ENCODE results near the gene NRM.
"Not testable (repeated sequence)": the region's sequence is repeated elsewhere in the genome, so short reads cannot be mapped to it uniquely, and the experiment has no call there.

Gene NRM

GRCh38 chr6:30687659-30688431, 2.9 kb downstream of the NRM start:
- DNase-seq = peak; percentile 47

GRCh38 chr6:30686908-30687658, 3.7 kb downstream of the NRM start:
- DNase-seq = peak; percentile 97

- peak; percentile 67 for DNase-seq
Observed at GRCh38 chr6:30686009-30686907, 4.5 kb downstream of the NRM start, which contains the start of gene PPP1R18. PPP1R18 (minus strand) TSS chr6:30686645; CDS start chr6:30686018, 627 bp downstream.

GRCh38 chr6:30685157-30686008, 5.4 kb downstream of the NRM start:
- DNase-seq = peak; percentile 25

GRCh38 chr6:30684386-30685156, 6.2 kb downstream of the NRM start:
- peak; percentile 42 for DNase-seq

- DNase-seq = no peak
Observed at GRCh38 chr6:30683980-30684338, 6.8 kb downstream of the NRM start.

- DNase-seq = no peak
Observed at GRCh38 chr6:30683183-30683979, 7.4 kb downstream of the NRM start.

- DNase-seq = peak; percentile 95
Observed at GRCh38 chr6:30682143-30683117, 8.4 kb downstream of the NRM start.

- no peak for DNase-seq
Observed at GRCh38 chr6:30681766-30682142, 9.0 kb downstream of the NRM start.

- DNase-seq = no peak
Observed at GRCh38 chr6:30679765-30680535, 10.8 kb downstream of the NRM start.

GRCh38 chr6:30678964-30679726, 11.6 kb downstream of the NRM start:
- DNase-seq = peak; percentile 68

GRCh38 chr6:30676660-30677285, 14.0 kb downstream of the NRM start:
- no peak for DNase-seq

GRCh38 chr6:30672445-30673253, 18.1 kb downstream of the NRM start, which contains the start of gene DHX16:
DHX16 (minus strand) TSS chr6:30673006; CDS start chr6:30672841, 165 bp downstream.
- peak; percentile 98 for DNase-seq

- DNase-seq = no peak
Observed at GRCh38 chr6:30670760-30671527, 19.8 kb downstream of the NRM start.

GRCh38 chr6:30666300-30666699, 24.5 kb downstream of the NRM start:
- not testable (repeated sequence) for DNase-seq
